Measurements from ENCODE around the gene CRYBG2. TPM values are rescaled to one million over a fixed set of nuclear protein-coding genes. Genes with fewer than 3 reads are reported as not detected.

The CRYBG2 gene
- total and polyA plus RNA-seq, 2 of the 13 experiments (the other 11 are each of a cell fraction or from before 2014, with no cell fraction given): 1.3 to 2.9 TPM

DNA sequence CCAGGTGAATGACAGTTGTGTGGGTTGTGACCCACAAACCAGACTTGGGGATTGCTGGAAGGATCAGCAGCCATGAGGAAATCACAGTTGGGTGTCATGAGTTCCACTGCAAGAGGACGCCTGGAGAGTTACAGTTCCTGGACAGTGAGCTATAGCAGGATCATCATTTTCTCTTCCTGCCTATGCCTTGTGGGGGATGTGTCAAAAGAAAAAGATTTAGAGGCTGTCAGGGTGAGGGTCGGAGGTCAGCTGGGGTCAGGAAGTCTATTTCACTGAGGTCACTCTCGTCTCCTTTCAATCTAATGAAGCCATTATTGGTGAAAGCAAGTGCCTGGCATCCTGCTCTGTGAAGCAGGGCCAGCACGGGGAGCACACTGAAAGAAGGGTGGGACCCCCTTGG is 49.7 kb upstream of the CRYBG2 start:
- CTCF ChIA-PET (ENCODE audit: low intra/inter-chr PET ratio, low total read pairs): no interaction called here
- H4K20me1 ChIP-seq (ENCODE audit: insufficient read depth, low read length): no peaks in the 10 kb centered on the region
- FAIRE-seq (no peak), ATAC-seq (no peak), DNase-seq (ENCODE audit: low spot score) (no peak)
- H3K4me1 ChIP-seq (ENCODE audit: insufficient read depth, low read length): 0 out of 2 replicates have a peak, but pooled peaks cover 5% of the 10 kb centered on the region
- H3K4me3 ChIP-seq (replicated peaks in 1 of 3; ENCODE audit: insufficient read depth in 1 of 3, low read depth in 2 of 3, low read length in 3 of 3): no peak overlapping the region
- H3K27ac ChIP-seq (ENCODE audit: extremely low read length, insufficient read depth, low read length): no peak overlapping the region
- H3K36me3 ChIP-seq (replicated peaks in 1 of 2; ENCODE audit: control insufficient read depth in 1 of 2, insufficient read depth in 2 of 2, low read length in 2 of 2): no peaks in the 10 kb centered on the region
- no peak overlapping the region for H3K4me2 ChIP-seq (ENCODE audit: low read depth, low read length)
- H3K27me3 ChIP-seq (ENCODE audit: control insufficient read depth in 1 of 2, insufficient read depth in 2 of 2, low read length in 2 of 2): no peaks in the 10 kb centered on the region
- TF ChIP-seq TRIM24 (CRISPR knock-in tag; IDR thresholded peaks at IDR 0.05): no peak
- TF ChIP-seq RFX5 (IDR thresholded peaks at IDR 0.05; ENCODE audit: low read depth, low read length): no peak
- TF ChIP-seq, protein P1, sequence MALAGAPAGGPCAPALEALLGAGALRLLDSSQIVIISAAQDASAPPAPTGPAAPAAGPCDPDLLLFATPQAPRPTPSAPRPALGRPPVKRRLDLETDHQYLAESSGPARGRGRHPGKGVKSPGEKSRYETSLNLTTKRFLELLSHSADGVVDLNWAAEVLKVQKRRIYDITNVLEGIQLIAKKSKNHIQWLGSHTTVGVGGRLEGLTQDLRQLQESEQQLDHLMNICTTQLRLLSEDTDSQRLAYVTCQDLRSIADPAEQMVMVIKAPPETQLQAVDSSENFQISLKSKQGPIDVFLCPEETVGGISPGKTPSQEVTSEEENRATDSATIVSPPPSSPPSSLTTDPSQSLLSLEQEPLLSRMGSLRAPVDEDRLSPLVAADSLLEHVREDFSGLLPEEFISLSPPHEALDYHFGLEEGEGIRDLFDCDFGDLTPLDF (CRISPR knock-in tag; IDR thresholded peaks at IDR 0.05): no peak
- TF ChIP-seq ZNF569 (CRISPR knock-in tag; IDR thresholded peaks at IDR 0.05; ENCODE audit: borderline replicate concordance): no peak
- TF ChIP-seq, protein P2, sequence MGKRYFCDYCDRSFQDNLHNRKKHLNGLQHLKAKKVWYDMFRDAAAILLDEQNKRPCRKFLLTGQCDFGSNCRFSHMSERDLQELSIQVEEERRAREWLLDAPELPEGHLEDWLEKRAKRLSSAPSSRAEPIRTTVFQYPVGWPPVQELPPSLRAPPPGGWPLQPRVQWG (CRISPR knock-in tag; IDR thresholded peaks at IDR 0.05; ENCODE audit: borderline replicate concordance, low read depth): no peak
- TF ChIP-seq HIVEP1 (CRISPR knock-in tag; IDR thresholded peaks at IDR 0.05): no peak
- TF ChIP-seq, protein P3, sequence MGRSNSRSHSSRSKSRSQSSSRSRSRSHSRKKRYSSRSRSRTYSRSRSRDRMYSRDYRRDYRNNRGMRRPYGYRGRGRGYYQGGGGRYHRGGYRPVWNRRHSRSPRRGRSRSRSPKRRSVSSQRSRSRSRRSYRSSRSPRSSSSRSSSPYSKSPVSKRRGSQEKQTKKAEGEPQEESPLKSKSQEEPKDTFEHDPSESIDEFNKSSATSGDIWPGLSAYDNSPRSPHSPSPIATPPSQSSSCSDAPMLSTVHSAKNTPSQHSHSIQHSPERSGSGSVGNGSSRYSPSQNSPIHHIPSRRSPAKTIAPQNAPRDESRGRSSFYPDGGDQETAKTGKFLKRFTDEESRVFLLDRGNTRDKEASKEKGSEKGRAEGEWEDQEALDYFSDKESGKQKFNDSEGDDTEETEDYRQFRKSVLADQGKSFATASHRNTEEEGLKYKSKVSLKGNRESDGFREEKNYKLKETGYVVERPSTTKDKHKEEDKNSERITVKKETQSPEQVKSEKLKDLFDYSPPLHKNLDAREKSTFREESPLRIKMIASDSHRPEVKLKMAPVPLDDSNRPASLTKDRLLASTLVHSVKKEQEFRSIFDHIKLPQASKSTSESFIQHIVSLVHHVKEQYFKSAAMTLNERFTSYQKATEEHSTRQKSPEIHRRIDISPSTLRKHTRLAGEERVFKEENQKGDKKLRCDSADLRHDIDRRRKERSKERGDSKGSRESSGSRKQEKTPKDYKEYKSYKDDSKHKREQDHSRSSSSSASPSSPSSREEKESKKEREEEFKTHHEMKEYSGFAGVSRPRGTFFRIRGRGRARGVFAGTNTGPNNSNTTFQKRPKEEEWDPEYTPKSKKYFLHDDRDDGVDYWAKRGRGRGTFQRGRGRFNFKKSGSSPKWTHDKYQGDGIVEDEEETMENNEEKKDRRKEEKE (IDR thresholded peaks at IDR 0.05): no peak
- no peak for TF ChIP-seq RFXANK (CRISPR knock-in tag; IDR thresholded peaks at IDR 0.05)
- TF ChIP-seq, protein P4, sequence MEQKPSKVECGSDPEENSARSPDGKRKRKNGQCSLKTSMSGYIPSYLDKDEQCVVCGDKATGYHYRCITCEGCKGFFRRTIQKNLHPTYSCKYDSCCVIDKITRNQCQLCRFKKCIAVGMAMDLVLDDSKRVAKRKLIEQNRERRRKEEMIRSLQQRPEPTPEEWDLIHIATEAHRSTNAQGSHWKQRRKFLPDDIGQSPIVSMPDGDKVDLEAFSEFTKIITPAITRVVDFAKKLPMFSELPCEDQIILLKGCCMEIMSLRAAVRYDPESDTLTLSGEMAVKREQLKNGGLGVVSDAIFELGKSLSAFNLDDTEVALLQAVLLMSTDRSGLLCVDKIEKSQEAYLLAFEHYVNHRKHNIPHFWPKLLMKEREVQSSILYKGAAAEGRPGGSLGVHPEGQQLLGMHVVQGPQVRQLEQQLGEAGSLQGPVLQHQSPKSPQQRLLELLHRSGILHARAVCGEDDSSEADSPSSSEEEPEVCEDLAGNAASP (CRISPR knock-in tag; IDR thresholded peaks at IDR 0.05; ENCODE audit: borderline replicate concordance): no peak
- TF ChIP-seq NRL (CRISPR knock-in tag; IDR thresholded peaks at IDR 0.05; ENCODE audit: borderline replicate concordance): no peak
- TF ChIP-seq THYN1 (CRISPR knock-in tag; IDR thresholded peaks at IDR 0.05; ENCODE audit: borderline replicate concordance, low read depth): no peak
- no peak for TF ChIP-seq POLR2AphosphoS5 (IDR thresholded peaks at IDR 0.05; ENCODE audit: low read depth, low read length)
- TF ChIP-seq ZNF577 (CRISPR knock-in tag; IDR thresholded peaks at IDR 0.05; ENCODE audit: borderline replicate concordance, low read depth): no peak
- TF ChIP-seq, protein P5, sequence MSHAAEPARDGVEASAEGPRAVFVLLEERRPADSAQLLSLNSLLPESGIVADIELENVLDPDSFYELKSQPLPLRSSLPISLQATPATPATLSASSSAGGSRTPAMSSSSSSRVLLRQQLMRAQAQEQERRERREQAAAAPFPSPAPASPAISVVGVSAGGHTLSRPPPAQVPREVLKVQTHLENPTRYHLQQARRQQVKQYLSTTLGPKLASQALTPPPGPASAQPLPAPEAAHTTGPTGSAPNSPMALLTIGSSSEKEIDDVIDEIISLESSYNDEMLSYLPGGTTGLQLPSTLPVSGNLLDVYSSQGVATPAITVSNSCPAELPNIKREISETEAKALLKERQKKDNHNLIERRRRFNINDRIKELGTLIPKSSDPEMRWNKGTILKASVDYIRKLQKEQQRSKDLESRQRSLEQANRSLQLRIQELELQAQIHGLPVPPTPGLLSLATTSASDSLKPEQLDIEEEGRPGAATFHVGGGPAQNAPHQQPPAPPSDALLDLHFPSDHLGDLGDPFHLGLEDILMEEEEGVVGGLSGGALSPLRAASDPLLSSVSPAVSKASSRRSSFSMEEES (CRISPR knock-in tag; IDR thresholded peaks at IDR 0.05): no peak
- no peak for TF ChIP-seq ZFY (CRISPR knock-in tag; IDR thresholded peaks at IDR 0.05)
- no peak overlapping the region for H3K9ac ChIP-seq (ENCODE audit: insufficient read depth, low read depth, low read length)
- H3K9me3 ChIP-seq (ENCODE audit: low read length): no peaks in the 10 kb centered on the region
- intact Hi-C loops (cut with micrococcal nuclease; ENCODE audit: unreplicated experiment) (no loop called here), in situ Hi-C loops (cut with HindIII; ENCODE audit: extremely low pct_ligation_motif_present, low pct_unique_long_range_greater_than_20kb) (no loop called here)
- BruUV-seq (replicated peaks): no TSS peak
- H3K79me2 ChIP-seq (ENCODE audit: insufficient read depth, low read length): no peaks in the 10 kb centered on the region
- 5% methylated on average over 4 of the region's 4 CpGs for WGBS (ENCODE audit: low lambda C conversion rate)
- no peak overlapping the region for H2AFZ ChIP-seq (ENCODE audit: low read length)
- POLR2A ChIA-PET: no interaction called here
